ENCODE measurements around the gene SUPT4H1.
"Not testable (repeated sequence)": the region's sequence is repeated elsewhere in the genome, so short reads cannot be mapped to it uniquely, and the experiment has no call there.

SUPT4H1 gene

GRCh38 chr17:58362368-58363014, 10.5 kb upstream of the SUPT4H1 start:
- DNase-seq: no peak

- DNase-seq: no peak
Observed at GRCh38 chr17:58360296-58361063, 8.5 kb upstream of the SUPT4H1 start.

DNA sequence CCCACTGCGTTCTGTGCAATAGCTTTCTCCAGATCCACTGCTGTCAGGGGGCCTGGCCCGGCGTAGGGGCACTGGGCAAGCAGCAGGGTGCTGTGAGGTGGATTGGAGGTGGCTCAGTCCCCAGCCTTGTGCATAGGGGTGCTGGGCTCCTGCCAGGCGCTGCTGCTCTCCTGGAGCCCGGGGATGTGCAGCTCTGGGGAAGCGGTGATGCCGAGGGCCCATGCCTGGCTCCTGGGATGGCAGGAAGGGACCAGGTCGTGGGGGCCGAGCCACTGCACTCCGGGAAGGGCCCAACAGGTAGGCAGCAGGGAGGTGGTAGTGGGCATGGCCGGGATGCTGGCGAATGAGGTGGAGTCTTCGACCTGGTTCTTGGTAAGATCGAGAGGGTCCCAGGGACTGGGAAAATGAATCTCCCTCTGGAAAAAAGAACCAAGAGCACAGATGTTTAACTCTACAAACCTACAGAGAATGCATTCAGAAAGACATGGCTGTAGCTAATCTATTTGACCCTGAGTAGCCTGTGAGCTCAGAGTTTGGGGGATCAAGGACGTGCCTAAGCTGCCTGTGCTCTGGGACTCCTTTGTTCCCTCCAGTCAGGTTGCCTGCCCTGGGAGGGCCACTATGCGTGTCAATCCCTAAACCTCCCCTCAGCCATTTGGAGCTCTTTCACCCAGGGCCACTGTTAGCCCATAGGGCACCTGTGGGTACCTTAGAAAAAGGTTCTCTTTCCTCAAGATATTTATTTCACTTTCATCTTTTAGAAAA, 6.6 kb upstream of the SUPT4H1 start:
- DNase-seq: no peak

DNA sequence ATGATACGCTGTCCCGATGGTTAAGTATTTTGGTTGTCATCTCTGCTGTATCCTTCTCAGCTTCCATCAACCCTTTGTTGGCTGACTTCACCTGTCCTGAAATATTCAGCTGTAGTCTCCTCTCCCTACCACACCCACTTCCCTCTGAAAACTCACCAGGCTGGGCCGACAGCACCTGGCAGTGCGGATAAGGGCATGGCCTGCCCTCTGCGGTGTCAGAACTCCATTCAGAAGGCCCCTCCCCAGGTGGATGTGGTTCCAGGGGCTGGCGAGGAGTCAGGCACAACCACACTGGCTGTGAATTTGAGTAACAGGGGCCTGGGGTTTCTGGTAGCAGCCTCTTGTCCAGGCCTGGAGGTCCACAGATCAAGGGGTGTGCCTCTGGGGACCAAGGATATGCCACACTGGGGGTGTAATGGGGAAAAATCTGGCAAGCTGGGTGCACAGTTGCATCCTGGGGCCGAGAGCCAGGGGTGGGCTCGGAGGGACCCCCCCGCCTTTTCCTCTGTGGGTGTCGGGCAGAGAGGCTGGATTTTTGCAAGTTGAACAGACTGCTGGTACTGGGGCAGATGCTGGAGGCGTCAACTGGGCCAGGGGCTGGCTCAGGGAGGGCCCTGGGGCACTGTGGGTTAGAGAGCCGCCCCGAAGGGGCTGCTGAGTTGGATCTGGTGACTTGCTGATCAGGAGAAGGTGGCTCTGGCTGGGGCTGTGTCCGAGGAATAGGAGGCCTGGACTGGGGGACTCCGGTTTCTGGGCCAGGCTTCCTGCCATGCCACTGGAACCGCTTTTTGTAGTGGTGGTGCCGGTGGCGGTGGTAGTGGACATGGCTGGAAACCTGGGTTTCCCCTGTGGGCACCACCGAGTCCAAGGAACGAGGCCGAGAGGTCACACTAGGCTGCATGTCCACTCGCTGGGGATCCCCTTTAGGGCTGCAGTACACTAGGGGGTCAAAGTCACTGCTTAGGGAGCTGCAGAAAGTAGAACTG, 5.6 kb upstream of the SUPT4H1 start:
- DNase-seq: no peak

DNA sequence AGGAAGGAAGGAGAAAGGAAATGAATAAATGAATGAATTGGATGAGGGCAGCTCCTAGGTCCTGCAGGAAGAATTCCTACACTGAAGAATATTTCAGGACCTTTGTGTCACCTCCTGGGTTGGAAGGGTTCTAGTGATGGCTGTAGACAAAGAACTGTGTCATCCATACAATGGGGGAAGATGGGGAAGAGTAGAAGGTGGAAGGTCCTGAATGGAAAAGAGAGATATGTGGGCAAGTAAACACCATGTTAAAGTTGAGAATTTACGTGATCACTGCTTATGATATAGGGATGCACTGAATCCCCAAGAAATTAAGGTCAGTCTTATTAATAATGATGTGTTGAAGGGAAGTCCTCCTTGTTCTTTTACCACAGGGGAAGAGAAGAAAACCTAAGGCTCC, 4.2 kb upstream of the SUPT4H1 start:
- DNase-seq: no peak

DNA sequence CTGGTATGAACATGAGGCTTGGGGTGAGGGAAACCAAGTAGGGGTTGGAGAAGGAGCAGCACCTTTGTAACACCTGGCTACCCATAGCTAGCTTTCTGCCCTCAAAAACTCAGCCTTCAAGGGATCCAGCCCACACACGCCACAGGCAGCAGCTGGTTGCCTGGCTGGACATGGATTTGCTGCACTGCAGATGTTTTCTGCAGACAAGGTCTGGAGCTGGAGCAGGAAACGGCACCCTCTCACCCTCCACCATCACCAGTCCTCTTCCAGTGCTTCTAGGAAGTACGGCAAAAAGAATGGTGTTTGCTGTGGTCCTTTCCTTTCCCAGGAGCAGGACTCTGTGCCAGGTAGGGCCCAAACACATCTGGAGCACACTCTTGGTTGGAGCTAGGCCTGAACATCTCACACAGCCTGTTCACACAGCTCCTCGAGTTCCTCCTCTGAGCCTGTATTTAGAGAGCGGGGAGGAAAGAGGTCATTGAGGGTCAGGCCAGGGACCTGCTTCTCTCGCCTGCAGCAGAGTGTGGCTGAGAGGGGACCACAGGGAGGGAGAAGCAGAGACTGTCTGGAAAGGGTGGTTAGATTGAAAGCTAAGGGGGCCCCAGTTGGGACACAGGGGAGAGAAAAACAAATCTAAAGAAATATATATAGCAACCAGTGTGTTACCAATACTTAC, 2.7 kb upstream of the SUPT4H1 start:
- no peak for DNase-seq

DNA sequence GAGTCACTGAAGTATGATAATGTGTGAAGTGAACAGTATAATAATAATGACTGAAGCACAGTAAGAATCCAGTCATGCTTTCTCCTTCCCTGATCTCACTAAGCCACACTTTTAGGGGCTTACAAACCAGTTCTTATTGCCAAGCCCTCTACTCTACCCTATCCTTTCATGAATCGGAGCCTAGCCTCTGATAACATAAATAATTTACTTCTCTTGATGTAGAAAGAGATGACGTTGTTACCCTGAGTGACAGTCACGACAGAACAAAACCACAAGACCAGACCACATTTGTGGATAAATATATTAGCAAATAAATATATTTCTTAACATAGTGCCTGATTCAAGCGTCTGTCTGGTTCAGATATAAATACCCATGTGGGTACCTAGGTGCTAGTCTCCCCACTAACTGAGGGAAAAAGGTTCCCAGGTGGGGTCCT, 1.4 kb upstream of the SUPT4H1 start:
- DNase-seq: no peak

DNA sequence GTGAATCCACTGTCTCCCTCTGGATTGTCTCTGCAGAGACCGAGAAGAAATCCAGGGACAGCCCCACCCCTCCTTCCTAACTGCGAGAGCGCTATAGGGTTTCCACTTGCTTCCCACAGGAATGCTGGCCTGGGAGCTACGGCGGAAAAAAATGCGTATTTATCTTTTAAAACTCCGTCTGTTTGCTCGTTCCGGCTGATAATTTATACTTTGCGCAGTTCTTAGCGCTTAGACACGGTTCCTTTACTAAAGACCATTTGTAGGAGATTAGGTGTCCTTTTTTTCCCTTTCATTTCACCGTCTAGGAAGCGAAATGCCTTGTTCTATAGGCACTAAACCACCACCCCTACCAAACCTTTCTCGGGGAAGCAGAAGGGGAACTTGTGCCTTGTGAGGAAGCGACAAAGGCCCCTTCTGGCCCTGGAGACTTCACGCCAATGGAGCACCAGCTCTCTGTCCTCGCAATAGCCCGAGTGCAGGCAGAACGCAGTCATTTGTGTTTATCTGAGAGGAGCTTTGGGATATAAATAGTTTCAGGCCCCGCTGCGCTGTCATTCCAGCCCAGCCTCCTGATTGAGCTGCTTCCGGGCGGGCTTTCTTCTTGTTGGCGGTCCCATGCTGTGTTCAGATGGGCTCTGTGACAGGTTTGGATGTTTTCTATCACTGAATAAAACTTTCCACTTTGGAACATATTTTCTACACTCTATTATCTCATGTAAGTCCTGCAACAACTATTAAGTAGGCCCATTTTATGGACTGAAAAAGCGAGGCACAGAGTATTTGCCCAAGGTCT, 791 bp upstream of the SUPT4H1 start:
- peak in 1 of 2 experiments; percentile 62 for DNase-seq

DNA sequence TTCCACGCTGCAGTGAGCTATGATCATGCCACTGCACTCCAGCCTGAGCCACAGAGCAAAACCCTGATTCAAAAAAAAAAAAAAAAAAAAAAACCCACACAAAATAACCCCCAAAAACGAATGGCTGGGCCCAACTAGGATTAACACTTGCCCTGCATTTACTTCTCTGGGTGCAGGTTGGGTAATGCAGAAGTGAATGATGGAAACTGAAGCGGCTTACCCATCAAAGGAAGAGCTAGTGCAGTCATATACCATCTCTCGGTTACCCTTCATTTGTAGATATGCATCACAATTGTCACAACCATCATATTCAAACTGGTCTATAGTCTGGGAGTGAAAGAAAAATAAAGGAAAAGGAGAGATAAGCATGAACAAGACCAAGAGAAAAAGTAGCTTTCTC, 819 bp downstream of the SUPT4H1 start:
- DNase-seq: no peak

DNA sequence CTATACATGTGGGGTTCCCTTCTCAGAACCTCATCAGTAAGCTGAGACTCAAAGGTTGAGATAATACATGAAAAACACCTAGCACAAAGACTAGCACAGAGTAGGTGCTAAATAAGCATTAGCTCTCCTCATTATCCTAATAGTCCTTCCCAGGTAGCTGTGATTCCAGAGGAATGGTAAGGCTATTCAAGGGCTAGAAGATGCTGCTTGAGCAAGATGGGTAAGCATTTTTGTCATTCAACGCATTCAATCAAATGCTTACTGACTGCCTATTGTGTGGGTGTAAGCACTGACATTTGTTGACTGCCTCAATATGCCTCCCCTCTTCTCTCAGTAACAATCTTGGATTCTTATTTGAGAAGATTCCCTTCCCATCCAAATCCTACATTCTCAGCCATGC, 4.0 kb downstream of the SUPT4H1 start:
- no peak for DNase-seq

DNA sequence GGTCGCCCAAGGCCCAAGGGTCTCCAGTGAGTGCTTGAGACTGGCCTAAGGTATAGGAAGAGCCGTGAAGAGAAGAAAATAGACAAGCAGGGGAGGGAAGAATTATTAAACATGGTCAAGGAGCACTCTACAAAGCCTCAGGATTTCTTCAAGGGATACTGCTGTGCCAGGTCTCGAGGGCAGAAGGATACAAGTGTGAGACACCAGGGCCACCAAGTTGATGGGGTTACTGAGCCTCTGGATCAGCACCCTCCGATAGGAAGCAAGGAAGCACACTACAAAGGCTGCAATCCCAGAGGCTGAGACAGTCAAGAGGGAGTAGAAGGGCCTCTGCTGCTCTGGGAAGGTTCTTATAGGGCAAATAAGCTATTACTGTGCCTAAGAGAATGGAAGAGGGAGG, 6.5 kb downstream of the SUPT4H1 start:
- no peak for DNase-seq

DNA sequence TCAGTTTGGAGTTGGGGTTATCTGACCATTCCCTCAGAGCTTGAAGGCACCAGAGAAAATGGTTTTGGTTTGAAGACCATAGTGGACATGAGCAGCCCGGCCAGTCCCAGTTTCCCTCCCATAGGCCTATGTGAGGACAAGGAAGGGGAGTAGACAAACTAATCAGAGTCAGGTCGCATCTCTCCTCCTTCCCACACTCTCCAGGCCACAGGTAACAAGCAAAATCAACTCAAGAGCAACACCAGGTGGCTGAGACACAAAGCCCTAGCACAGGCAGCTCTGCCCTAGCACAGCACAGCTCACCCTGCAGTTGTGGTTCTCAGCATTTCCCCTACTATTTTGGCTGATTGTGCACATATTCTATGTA, 7.2 kb downstream of the SUPT4H1 start:
- no peak for DNase-seq

- no peak for DNase-seq
Observed at GRCh38 chr17:58344047-58344790, 7.8 kb downstream of the SUPT4H1 start.

GRCh38 chr17:58343131-58343530, 8.9 kb downstream of the SUPT4H1 start:
- DNase-seq: no peak

- no peak for DNase-seq
Observed at GRCh38 chr17:58341861-58342475, 10.0 kb downstream of the SUPT4H1 start.

DNA sequence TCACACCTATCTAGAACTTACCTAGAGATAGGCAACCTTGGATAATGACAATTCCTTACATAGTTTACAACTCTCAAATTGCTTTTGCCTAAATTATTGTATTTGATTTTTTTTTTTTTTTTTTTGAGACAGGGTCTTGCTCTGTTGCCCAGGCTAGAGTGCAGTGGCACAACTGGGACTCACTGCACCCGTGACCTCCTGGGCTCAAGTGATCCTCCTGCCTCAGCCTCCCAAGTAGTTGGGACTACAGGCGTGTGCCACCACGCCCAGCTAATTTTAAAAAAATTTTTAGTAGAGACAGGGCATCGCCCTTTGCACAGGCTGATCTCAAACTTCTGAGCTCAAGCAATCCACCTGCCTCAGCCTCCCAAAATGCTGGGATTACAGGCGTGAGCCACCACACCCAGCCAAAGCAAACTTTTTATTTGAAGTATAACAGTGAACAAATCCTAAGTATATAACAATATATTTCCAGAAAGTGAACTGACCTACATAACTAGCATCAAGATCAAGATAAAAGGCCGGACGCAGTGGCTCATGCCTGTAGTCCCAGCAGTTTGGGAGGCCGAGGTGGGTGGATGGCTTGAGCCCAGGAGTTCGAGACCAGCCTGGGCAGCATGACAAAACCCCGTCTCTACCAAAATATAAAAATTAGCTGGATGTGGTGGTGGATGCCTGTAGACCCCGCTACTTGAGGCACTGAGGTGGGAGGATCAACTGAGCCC, 10.7 kb downstream of the SUPT4H1 start:
- DNase-seq: not testable (repeated sequence)

DNA sequence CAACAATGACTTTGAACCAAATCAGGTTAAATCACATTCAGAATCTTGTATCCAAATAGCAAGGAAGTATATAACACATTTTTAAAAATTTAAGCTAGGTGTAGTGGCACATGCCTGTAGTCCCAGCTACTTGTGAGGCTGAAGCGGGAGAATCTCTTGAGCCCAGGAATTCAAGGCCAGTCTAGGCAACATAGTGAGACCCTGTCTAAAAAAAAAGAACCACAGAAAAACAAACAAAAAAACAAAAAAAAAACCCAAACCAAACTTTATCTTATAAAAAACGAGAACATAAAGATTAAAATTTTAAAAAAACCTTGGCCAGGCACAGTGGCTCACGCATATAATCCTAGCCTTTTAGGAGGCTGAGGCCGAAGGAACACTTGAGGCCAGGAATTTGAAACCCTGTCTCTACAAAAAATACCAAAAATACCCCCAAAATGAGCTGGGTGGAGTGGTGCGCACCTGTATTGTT, 11.6 kb downstream of the SUPT4H1 start:
- no peak for DNase-seq

DNA sequence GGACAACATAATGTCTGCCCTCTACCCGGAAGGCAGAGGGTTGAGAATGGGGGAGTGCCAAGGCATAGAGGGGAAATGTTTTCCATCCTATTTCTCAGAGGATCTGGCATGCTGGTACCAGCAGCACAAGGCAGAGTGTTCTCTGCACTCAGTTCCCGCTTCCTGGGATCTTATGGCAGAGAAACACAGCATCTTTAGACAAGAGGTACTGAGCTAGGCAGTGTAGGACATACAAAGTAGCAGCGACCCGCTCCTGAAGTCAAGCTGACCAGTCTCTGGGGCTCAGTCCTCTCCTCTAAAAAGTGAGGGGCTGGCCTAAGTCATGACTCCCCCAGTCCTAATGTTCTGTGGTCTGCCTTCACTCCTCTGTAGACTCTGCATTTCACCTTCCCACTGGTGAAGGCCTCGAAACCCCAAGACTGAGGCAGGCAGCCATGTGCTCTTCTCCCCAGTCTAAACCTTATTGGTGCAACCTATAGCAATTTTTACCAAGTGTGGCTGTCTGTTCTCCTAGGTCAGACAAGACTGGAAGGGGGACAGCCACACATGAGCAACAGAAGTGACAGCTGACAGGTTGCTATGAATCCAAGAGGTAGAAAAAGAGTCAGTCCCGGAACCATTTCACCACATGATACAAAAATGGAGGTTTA, 12.1 kb downstream of the SUPT4H1 start:
- DNase-seq: no peak

Measured in NCI-H1930 (cell line).